HEK293 (cell line): Measurements from ENCODE around the gene ADAMTS17.

Source experiments
- SETDB1 ChIP-seq: IDR thresholded peaks from one replicate; pipeline ENCODE4 v1.6.1; 2017; ENCODE audit warnings: mild to moderate bottlenecking, low read length, moderate library complexity, mixed read lengths; ENCODE audit not compliant: insufficient read length
- TF ChIP-seq, protein P1 (sequence below): fragments of 450-650 bp; formaldehyde crosslinking; IDR thresholded peaks from 2 replicates; pipeline ENCODE4 v1.5.1; 2016; ENCODE audit warnings: missing biosample characterization, missing genetic modification characterization

DNA sequence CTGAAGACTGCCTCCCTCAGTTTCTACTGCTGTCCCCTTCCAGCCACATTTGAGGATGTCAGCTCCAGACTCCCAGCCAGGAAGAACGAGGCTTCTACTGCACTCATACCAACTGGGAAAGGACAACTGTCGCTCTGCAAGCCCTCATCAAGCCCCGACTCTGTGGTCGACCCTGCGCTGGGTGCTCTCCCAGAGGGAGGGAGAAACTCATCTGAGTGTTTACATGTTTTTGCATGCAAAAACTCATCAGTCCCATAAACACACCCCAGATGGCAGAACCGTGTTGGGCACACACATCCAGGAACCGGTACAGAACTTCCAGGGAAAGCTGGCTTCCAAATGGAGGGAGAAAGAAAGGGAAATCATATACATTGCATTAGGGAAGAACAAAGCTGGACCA lies 43.5 kb downstream of the ADAMTS17 start:
- TF ChIP-seq SETDB1, result no peak
- TF ChIP-seq, protein P1, sequence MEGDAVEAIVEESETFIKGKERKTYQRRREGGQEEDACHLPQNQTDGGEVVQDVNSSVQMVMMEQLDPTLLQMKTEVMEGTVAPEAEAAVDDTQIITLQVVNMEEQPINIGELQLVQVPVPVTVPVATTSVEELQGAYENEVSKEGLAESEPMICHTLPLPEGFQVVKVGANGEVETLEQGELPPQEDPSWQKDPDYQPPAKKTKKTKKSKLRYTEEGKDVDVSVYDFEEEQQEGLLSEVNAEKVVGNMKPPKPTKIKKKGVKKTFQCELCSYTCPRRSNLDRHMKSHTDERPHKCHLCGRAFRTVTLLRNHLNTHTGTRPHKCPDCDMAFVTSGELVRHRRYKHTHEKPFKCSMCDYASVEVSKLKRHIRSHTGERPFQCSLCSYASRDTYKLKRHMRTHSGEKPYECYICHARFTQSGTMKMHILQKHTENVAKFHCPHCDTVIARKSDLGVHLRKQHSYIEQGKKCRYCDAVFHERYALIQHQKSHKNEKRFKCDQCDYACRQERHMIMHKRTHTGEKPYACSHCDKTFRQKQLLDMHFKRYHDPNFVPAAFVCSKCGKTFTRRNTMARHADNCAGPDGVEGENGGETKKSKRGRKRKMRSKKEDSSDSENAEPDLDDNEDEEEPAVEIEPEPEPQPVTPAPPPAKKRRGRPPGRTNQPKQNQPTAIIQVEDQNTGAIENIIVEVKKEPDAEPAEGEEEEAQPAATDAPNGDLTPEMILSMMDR (tag by site-specific recombination), result no peak
